H1 (cell line): Measurements from ENCODE around the gene CNN3. TPM values are rescaled to one million over a fixed set of nuclear protein-coding genes. Genes with fewer than 3 reads are reported as not detected.

Experiments used
- ASH2L ChIP-seq: fragments of 200-600, 300-600 bp; sonication (generic); IDR thresholded peaks from one replicate; pipeline ENCODE4 v1.7.1; 2017; ENCODE audit warnings: low read length
- CBX8 ChIP-seq: fragments of 300-800, 300-1000 bp; sonication (generic); IDR thresholded peaks from 2 replicates; pipeline ENCODE4 v1.7.1; 2016; ENCODE audit warnings: low read depth, low read length, borderline replicate concordance
- CEBPB ChIP-seq: IDR thresholded peaks from 2 replicates; pipeline ENCODE4 v1.6.1; 2012; ENCODE audit warnings: low read depth, low read length
- PHF8 ChIP-seq: fragments of 200-600 bp; sonication (generic); conservative IDR thresholded peaks from 2 replicates; pipeline ENCODE4 v1.7.1; 2012; ENCODE audit warnings: low read depth, mild to moderate bottlenecking, inconsistent platforms, low read length, moderate library complexity
- RNF2 ChIP-seq: fragments of 200-900, 300-1000 bp; sonication (generic); IDR thresholded peaks from 2 replicates; pipeline ENCODE4 v1.7.1; 2016; ENCODE audit warnings: borderline replicate concordance, low read depth, mild to moderate bottlenecking, antibody characterized with exemption, low read length; ENCODE audit not compliant: poor library complexity, severe bottlenecking; ENCODE audit errors: missing control alignments
- SRF ChIP-seq: IDR thresholded peaks from 2 replicates; pipeline ENCODE4 v1.6.1; 2011; ENCODE audit warnings: mild to moderate bottlenecking, low read depth, low read length, moderate library complexity
- polyA plus RNA-seq, 7 experiments: library from polyadenylated mRNA; depleted of rRNA in 3 of 7; stranded (reverse) in 5 of 7; unstranded in 2 of 7; fragments of >200 nt in 5 of 7; fragments of 200-250 nt in 2 of 7; gene quantifications; 1 replicate in 5 of 7; 2 replicates in 1 of 7; 4 replicates in 1 of 7; pipeline versions ENCODE4 v1.2.1 to v1.2.3, GENCODE V29; 2011 to 2013; ENCODE audit warnings: missing spikeins in 2 of 7, mixed read lengths in 2 of 7
- total RNA-seq: library from RNA; stranded (reverse); fragmentation: NEBNext Ultra II Directional; extraction: Animal tissue kit (Norgen Biotek cat#: 25700); gene quantifications from 2 replicates; pipeline ENCODE4 v1.2.1, GENCODE V29; 2021

The CNN3 gene
- total and polyA plus RNA-seq, 2 of the 8 experiments (the other 6 are each of a cell fraction or from before 2014, with no cell fraction given) = 134 to 266 TPM

DNA sequence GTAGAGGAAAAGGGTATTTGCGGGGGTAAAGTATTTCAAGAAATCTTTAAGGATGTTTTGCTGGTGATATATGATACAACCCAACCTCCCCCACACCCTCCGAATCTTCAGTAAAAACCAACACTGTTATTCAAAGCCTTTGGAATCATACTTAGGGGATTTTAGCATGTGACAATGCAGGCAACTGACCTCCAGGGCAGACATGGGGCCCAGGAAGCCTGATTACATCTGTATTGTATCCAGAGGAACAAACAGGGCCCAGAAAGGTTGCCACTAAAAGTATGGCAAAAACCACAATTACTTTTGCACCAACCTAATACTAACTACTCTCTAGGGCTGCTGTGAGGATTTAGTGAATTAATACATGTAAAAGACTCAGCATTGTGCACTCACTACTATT is 43.9 kb upstream of the CNN3 start (continued):
- TF ChIP-seq RNF2 = no peak
- no peak for TF ChIP-seq CBX8
- TF ChIP-seq PHF8 = no peak
- TF ChIP-seq SRF = no peak
- no peak for TF ChIP-seq ASH2L
- no peak for TF ChIP-seq CEBPB
